Measurements from ENCODE around the gene APOD.
"Not testable (repeated sequence)": the region's sequence is repeated elsewhere in the genome, so short reads cannot be mapped to it uniquely, and the experiment has no call there.

Gene APOD

GRCh38 chr3:195617784-195618659 is 34.3 kb upstream of the APOD start:
- DNase-seq (ENCODE audit: low read depth in 2 of 2, low spot score in 1 of 2), result not testable (repeated sequence)

- not testable (repeated sequence) for DNase-seq (ENCODE audit: low read depth in 2 of 2, low spot score in 1 of 2)
Measured at GRCh38 chr3:195617134-195617533, 33.4 kb upstream of the APOD start.

- no peak for DNase-seq (ENCODE audit: low read depth in 2 of 2, low spot score in 1 of 2)
Measured at GRCh38 chr3:195616681-195617080, 32.9 kb upstream of the APOD start.

GRCh38 chr3:195615952-195616537 is 32.3 kb upstream of the APOD start:
- DNase-seq (ENCODE audit: low read depth in 2 of 2, low spot score in 1 of 2), result not testable (repeated sequence)

- not testable (repeated sequence) for DNase-seq (ENCODE audit: low read depth in 2 of 2, low spot score in 1 of 2)
Measured at GRCh38 chr3:195614672-195615504, 31.1 kb upstream of the APOD start.

- no peak for DNase-seq (ENCODE audit: low read depth in 2 of 2, low spot score in 1 of 2)
Measured at GRCh38 chr3:195613468-195614069, 29.8 kb upstream of the APOD start.

GRCh38 chr3:195612075-195612800 is 28.5 kb upstream of the APOD start:
- DNase-seq (ENCODE audit: low read depth in 2 of 2, low spot score in 1 of 2), result no peak

GRCh38 chr3:195609229-195609628 is 25.5 kb upstream of the APOD start:
- no peak for DNase-seq (ENCODE audit: low read depth in 2 of 2, low spot score in 1 of 2)

GRCh38 chr3:195601785-195602184 is 18.0 kb upstream of the APOD start:
- not testable (repeated sequence) for DNase-seq (ENCODE audit: low read depth in 2 of 2, low spot score in 1 of 2)

GRCh38 chr3:195601382-195601781 is 17.6 kb upstream of the APOD start:
- DNase-seq (ENCODE audit: low read depth in 2 of 2, low spot score in 1 of 2), result no peak

- not testable (repeated sequence) for DNase-seq (ENCODE audit: low read depth in 2 of 2, low spot score in 1 of 2)
Measured at GRCh38 chr3:195599926-195600325, 16.2 kb upstream of the APOD start.

- not testable (repeated sequence) for DNase-seq (ENCODE audit: low read depth in 2 of 2, low spot score in 1 of 2)
Measured at GRCh38 chr3:195599516-195599915, 15.8 kb upstream of the APOD start.

GRCh38 chr3:195597848-195598247 is 14.1 kb upstream of the APOD start:
- DNase-seq (ENCODE audit: low read depth in 2 of 2, low spot score in 1 of 2), result no peak

- DNase-seq (ENCODE audit: low read depth in 2 of 2, low spot score in 1 of 2), result no peak
Measured at GRCh38 chr3:195597229-195597628, 13.5 kb upstream of the APOD start.

- no peak for DNase-seq (ENCODE audit: low read depth in 2 of 2, low spot score in 1 of 2)
Measured at GRCh38 chr3:195596765-195597171, 13.0 kb upstream of the APOD start.

- DNase-seq (ENCODE audit: low read depth in 2 of 2, low spot score in 1 of 2), result no peak
Measured at GRCh38 chr3:195595785-195596531, 12.2 kb upstream of the APOD start.

GRCh38 chr3:195591852-195592251 is 8.1 kb upstream of the APOD start:
- no peak for DNase-seq (ENCODE audit: low read depth in 2 of 2, low spot score in 1 of 2)

- no peak for DNase-seq (ENCODE audit: low read depth in 2 of 2, low spot score in 1 of 2)
Measured at GRCh38 chr3:195591220-195591619, 7.5 kb upstream of the APOD start.

- DNase-seq (ENCODE audit: low read depth in 2 of 2, low spot score in 1 of 2), result not testable (repeated sequence)
Measured at GRCh38 chr3:195590381-195590780, 6.6 kb upstream of the APOD start.

GRCh38 chr3:195589796-195590195 is 6.1 kb upstream of the APOD start:
- DNase-seq (ENCODE audit: low read depth in 2 of 2, low spot score in 1 of 2), result not testable (repeated sequence)
